LNCaP clone FGC (cell line): ENCODE measurements around the gene PTPN22.

Experiments
- DNase-seq: peaks from one replicate; pipeline ENCODE4 v3.0.0-alpha.2; 2011; ENCODE audit warnings: low read depth
- H3K4me3 ChIP-seq: 2 replicates; pipeline ENCODE4 v1.5.1; 2011; ENCODE audit warnings: mild to moderate bottlenecking, low read depth, low read length, control low read depth
- CTCF ChIP-seq: IDR thresholded peaks from 2 replicates; pipeline ENCODE4 v1.5.1; 2012; ENCODE audit warnings: mild to moderate bottlenecking; ENCODE audit not compliant: control insufficient read depth, insufficient read depth; ENCODE audit errors: extremely low read depth

PTPN22 gene

GRCh38 chr1:113874012-113874879 lies 2.7 kb upstream of the PTPN22 start:
- no peak for DNase-seq
- TF ChIP-seq CTCF, result peak; percentile 38
- H3K4me3 ChIP-seq, result no peak overlapping the region

GRCh38 chr1:113872219-113872935 lies 865 bp upstream of the PTPN22 start:
- DNase-seq, result no peak
- no peak for TF ChIP-seq CTCF
- no peak overlapping the region for H3K4me3 ChIP-seq

- no peak for DNase-seq
- no peak for TF ChIP-seq CTCF
- no peak overlapping the region for H3K4me3 ChIP-seq
These were observed 734 bp downstream of the PTPN22 start for GRCh38 chr1:113870778-113871177.

- no peak overlapping the region for H3K4me3 ChIP-seq
- DNase-seq, result no peak
- no peak for TF ChIP-seq CTCF
These were observed 3.0 kb downstream of the PTPN22 start for GRCh38 chr1:113868387-113869083.

GRCh38 chr1:113861641-113862040 lies 9.9 kb downstream of the PTPN22 start:
- no peak for DNase-seq
- no peak overlapping the region for H3K4me3 ChIP-seq
- TF ChIP-seq CTCF, result no peak

- TF ChIP-seq CTCF, result no peak
- no peak overlapping the region for H3K4me3 ChIP-seq
- DNase-seq, result no peak
These were observed 10.6 kb downstream of the PTPN22 start for GRCh38 chr1:113860891-113861290.
